Esophagus squamous epithelium (tissue), 4 donors: Measurements from ENCODE around the gene PDE2A.

ENCODE experiments used
- CTCF ChIP-seq, 6 experiments: fragments of 450-650 bp in 4 of 6; fragments of 200-600 bp in 2 of 6; sonication (generic) in 2 of 6; IDR thresholded peaks; one replicate each; pipeline ENCODE4 v1.5.1; 2016 to 2019; ENCODE audit warnings: antibody characterized with exemption in 6 of 6, mild to moderate bottlenecking in 4 of 6, moderate library complexity in 4 of 6
- POLR2A ChIP-seq, 4 donors: fragments of 450-650 bp; IDR thresholded peaks; one replicate each; pipeline ENCODE4 v1.6.1; 2017; ENCODE audit warnings: antibody characterized with exemption in 4 of 4, mild to moderate bottlenecking in 4 of 4, moderate library complexity in 3 of 4

DNA sequence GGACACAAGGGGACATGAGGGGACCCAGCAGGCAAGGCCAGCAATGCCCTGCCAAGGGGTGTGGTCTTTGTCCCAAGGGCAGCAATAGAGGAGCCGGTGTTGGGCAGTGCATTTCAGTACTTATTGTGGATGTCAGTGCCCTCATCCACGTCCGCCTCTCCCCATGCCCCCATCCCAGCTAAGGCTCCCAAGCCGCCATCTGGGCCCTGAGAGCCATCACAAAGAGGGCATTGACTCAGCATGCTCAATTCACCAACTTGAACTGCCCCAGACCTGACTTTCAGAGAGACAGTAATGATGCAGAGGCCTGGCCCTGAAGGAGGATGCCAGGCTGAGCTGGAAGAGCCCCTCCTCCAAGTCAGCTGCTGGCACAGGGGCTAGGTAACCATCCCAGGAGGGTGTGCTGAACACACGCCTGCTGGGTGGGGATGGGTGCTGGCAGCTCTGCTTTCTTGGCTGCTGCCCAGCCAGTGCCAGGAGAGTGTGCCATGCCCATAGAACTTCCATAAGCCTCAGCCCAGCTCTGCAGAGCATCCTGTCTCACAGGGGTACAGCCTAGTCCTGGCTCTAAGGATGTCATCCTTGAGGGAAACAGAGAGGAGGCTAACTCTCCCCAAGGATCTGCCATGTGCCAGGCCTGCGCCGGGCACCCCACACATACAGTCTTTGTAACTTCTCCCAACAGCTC, 46.5 kb downstream of the PDE2A start:
- no peak for TF ChIP-seq CTCF (IDR thresholded peaks at IDR 0.05)
- TF ChIP-seq POLR2A (IDR thresholded peaks at IDR 0.05) = no peak
